Glomerular visceral epithelial cell (primary cell): ENCODE results near the gene IP6K2.

Experiments used
- DNase-seq: peaks from one replicate; pipeline ENCODE4 v3.0.0-alpha.2; 2016; ENCODE audit errors: extremely low spot score

The IP6K2 gene

GRCh38 chr3:48689384-48689783, 27.6 kb downstream of the IP6K2 start:
- no peak for DNase-seq

DNA sequence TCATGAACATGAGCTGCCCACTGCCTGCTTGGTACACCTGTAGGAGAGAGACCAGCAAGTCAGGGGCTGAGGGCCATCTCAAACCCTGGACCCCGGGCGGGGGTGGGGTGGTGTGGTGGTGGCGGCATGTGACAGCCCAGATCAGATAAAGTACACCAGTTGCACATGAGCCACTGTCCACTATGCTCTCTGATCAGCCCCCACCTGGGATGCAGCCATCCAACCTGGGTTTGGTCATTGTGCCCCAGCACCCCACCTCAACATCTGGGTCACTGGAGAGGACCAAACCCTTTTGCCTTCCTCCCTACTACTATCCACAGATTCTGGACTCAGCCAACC, 28.3 kb downstream of the IP6K2 start:
- no peak for DNase-seq

DNA sequence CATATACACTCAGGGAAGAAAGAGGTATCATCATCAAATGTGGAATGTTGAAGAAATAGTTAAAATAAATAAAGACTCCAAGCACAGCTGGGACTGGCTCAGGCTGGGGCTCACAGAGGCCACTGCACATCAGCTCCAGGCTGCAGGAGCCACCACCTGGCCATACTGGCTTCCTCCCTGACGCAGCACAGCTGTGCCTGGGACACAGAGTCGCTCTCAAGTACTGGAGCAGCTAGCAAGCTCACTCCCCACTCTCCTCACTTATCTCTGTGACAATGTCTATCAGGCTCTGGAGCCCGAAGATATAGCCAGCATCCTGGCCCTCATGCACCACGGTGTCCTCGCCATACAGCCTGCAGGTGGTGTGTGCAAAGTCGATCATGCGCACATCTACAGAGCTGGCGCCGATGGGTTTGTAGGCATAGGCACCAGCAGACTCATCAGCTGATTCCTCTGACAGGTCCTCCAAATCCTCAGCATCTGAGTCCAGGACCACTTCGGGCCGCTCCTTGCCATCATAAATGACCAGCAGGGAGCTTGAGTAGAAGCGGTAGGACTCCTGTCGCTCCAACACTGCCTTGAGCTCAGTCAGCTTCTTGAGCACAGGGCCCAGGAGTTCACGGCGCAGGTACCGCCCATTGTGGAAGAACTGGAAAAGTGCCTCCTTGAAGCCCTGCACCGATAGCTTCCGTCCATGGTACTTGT, 28.8 kb downstream of the IP6K2 start:
- DNase-seq, result no peak

DNA sequence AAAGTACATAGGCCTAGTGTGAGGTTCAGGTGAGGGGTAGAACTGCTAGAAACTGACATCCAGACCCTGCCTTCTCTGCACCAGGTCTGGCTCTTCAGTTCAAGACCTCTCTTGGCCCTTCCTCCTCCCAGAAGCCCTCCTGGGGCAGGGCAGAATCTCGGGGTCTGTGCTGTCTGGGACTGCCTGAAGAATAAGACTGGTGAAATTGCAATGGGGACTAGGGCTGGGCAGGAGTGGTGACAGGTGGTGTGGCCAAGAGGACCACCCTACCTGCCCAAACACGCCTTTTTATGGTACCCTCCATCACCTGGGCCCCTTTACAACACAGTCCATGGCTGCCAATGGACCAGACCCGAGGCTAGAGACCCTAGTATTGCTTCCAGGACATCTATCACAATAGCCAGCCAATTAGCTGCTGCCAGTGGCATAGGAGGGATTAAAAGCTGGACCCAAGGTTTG, 29.8 kb downstream of the IP6K2 start:
- no peak for DNase-seq

GRCh38 chr3:48686538-48687219, 30.3 kb downstream of the IP6K2 start:
- no peak for DNase-seq

DNA sequence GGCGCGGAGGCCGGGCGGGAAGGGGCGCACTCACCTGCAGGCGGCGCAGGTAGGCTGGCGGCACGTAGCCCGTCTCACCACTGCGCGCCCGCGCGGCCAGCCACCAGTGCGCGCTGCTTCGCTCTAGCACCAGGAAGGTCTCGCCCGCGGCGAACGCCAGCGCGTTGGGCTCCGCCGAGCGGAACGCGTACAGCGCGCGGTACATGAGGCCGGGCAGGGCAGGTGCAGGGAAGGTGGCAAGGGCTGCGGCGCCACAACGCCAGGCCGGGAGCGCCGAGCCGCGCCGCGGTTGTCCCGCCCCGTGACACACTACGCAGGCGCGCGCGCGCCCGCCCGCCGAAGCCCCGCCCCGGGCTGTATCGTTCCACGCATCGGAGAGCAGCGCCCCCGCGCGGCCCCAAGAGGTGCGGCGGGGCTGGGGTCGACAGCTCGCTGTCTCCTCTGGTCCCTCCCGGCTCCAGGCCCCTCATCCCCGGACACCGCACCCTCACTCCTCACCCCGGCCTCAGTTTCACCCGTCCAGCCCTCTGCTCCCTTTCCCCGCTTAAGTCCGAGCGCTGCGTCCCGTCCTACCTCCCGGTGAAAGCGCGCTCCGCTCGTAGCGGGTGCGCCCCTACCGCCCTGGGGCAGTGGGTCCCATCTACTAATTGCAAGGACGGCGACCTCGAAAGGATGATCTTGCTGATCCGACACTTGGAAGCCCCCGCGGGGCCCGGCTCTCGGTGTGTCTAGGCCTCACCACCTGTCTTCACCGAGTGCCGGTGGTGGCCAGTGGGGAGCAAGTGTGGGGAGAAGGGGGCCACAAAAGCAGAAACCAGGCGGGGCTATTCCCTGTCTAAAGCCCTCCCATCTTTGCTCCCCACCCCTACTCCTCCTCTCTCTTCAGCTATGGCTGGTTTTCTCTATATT, 31.2 kb downstream of the IP6K2 start, which contains the start of gene NCKIPSD:
NCKIPSD (minus strand) TSS at position 313 of the 909 bp plus-strand sequence; CDS start at position 205, 108 bp downstream.
- DNase-seq, result peak; percentile 86

DNA sequence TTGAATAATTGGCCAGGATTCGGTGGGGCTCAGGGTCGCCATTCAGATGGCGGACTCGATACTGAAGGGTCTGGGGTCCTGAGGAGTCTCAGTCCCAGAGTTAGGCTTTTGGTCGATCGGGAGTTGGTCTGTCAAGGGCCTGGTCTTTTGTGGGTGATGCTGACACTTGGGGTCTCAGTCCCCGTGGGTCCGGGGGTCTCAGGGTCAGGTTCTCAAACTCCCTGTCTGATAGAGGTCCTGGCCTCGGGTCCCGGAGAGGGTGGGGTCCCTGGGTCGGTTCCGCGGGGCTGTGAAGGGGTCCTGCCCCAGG, 31.8 kb downstream of the IP6K2 start:
- no peak for DNase-seq

DNA sequence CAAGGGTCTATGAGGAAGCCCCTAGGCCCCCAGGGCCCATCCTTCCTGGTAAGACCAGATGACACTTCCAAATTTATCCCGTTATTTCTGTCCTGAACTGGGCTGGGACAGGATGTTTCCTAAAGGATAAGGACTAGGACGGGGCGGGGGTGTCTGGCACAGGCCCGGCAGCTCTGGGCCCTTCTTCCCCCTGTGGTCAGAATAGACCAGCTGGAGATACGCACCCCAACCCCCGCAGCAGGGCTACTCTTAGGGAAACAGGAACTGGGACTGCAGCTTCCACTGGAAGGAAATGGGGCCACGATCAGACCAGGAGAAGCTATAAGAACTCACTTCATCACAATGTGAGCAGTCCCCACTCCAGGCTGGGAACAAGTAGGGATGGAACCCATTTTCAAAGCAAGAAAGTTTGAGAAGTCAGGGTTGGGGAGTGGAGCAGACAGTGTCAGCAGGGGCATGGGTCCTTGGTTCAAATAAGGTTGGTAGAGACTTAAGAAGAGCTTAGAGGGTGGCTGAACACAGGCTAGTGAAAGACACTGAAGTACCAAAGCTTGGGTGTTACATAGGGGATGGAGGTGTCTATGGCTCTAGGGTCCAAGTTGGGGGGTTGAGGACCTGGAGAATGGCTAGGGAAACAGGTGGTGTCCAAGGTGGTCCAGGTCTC, 32.4 kb downstream of the IP6K2 start:
- DNase-seq, result no peak

DNA sequence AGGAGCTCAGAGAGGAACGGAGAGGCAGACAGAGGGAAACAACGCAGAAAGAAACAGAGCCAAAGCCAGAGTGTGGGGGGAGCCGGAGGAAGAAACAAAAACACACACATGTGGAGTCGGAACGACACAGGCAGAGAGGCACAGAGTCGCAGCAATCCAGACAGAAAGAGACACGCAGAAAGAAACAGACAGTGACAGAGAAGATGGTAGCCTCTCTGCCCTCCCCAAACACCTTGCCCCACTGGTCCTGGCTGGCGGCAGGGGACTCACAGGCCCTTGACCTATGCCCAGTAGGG, 33.0 kb downstream of the IP6K2 start:
- no peak for DNase-seq

DNA sequence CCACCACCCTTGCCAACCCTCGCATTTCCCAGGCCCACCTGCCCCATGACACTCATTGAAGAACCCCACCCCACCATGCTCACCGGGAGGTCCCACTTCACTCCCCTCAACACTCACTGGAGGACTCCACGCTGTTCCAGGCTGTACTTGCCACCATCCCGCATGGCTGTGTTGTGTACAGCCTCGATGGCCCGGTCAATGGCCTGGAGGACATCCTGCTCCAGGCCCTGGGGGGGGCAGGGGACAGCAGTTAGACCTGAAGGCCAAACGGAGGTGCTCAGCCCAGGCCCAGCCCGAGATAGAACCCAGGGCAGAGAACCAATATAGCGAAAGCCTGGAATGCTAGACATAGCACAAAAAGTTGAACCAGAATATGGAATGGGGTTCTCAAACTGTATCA, 34.2 kb downstream of the IP6K2 start:
- no peak for DNase-seq

- no peak for DNase-seq
These were observed 34.9 kb downstream of the IP6K2 start for GRCh38 chr3:48681974-48682610.

DNA sequence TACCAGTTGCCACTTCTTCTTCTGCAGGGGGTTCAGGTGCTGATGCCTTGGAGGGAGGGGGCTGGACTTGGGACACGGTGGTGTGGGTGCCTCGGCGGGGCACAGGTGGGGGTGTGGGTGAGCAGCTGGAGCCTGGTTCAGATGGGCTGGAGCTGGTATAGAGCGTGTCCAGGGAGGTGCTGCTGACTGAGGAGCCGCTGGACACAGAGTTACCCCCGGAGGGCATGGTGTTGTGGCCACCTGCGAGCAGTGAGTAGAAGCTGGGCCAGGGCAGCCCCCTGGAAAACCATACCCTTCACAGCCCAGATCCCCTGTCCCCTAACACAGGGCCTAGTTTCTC, 35.5 kb downstream of the IP6K2 start:
- no peak for DNase-seq

DNA sequence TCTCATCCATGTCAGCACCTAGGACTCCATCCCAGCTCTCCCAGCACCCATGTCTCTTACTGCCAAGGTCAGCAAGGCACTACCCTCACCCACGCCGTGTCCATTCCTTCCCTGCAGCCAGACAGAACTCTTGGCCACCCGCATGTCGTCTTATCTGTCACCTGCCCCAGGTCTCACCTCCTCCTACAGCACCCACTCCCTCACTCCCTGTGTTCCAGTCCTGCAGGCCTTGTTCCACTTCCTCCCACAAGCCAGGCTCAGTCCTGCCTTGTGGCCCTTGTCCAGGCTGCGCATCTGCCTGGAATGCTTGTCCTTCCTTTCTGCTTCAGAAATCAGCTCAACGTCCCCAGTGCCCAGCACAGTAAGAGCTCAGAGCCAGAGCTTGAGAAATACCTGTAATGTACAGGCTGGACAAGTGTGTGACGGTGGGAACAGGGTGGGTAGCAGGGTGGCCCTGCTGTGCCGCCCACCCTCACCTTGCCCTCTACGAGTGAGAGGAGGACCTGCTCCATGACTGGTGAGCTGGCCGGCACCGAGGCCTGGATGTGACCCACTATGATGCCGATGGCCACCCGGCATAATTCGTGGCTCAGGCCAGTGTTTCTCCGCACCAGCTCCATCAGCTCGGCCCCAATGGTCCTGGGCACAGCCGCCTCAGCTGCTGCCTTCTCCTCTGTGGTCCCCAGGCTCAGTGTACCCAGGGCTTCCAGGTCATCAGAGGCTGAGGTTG, 36.0 kb downstream of the IP6K2 start:
- no peak for DNase-seq

DNA sequence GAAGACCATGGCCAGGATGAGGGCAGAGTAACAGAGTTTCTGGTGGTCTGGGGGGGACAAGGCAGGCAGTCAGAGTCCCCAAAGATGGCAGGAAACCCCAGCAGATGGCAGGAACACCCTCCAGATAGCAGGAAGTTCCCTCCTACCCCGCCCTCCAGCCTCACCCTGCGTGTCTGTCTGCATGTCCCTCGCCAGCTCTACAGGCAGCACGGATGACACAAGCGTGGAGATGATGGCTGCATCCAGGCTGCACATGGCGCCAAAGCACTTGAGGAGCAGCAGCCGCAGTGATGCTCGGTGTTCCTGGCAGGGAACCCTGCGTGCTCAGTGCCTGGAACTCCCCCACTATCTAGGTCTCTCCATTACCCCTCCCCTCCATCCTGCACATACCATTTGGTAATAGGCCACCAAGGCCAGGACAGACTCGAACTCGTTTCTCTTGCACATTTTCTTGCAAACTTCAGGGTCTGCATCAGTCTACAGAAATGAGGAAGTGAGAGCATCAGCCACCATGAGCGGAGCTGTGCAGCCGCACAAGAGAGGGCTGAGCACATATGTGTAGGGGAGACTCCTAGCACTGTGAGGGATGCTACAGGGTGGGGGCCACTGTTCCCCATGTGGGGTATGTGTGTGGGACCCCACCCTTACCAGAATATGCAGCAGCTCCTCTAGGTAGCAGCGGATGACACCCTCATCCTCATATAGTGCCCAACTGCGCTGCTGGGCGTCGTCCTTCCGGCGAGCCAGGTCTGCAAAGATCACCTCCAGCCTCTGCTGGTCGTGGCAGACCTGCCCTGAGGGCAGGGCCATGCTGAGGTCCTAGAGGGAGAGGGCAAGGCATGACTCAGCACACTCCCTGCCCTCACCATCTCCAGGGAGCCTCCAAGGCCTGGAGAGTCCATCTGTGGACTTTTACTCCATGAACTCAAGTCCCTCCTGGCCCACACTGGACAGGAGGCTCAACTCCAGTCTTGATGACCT, 37.3 kb downstream of the IP6K2 start:
- DNase-seq, result no peak

GRCh38 chr3:48678566-48679380, 38.2 kb downstream of the IP6K2 start:
- no peak for DNase-seq

DNA sequence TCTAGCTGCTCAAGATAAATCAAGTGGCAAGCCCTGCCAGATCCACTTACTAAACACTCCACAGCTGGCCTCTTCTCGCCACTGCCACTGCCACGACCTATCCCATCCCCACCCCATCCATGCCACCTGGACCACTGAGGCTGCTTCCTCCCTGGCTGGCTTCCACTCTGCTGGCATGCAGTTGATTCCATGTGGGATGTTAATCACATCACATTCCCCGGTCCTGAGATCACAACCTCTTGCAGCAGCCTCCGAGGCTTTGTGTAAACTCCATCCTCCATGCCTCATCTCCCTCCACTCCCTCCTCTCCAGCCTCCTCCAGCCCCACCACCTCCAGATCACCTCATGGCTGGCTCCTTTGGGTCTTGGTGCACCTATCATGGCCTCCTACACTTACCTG, 39.0 kb downstream of the IP6K2 start:
- DNase-seq, result no peak

DNA sequence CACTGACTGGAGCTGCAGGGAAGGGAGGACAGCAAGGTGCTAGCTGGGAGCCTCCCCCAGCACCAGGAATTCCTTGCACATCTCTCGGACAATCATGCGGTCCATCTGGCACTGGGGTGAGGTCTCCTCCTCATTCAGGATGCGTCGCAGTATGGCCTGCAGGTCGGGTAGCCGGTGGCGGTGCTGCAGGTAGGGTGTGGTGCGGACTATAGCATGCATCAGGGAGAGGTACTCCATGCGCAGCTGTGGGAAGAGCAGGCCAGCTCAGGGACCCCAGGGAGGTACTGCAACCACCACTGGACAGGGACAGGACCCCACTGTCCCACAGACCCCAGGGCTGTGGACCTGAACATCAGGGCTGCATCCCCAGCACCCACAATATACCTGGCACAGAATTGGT, 42.5 kb downstream of the IP6K2 start:
- no peak for DNase-seq

GRCh38 chr3:48672522-48672921, 44.5 kb downstream of the IP6K2 start:
- DNase-seq, result no peak

DNA sequence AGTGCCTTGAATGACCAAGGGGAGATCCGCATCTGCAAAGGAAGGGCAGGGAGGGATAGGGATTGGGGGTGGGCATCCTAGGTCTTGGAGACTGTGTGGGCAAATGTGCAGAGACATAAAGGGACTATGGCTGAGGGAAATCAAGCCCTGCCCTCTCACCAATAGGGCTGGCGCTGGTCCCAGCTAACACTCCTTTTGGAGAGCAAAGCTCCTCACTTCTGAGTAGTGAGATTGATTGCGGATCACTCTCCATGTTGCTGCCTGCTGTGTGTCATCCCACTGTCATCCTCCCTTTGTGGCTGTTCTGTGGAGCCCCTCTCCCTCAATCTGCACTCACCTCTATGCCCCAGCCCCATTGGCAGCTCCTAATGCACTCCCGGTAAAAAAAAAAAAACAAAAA, 52.1 kb downstream of the IP6K2 start:
- DNase-seq, result no peak
